A673 (cell line): ENCODE measurements around the gene COL11A2. TPM values are rescaled to one million over a fixed set of nuclear protein-coding genes. Genes with fewer than 3 reads are reported as not detected.
A peak's percentile ranks its signal among the peaks of the same experiment; 100 is the strongest.

Source experiments
- BruUV-seq: library from RNA; stranded (reverse); fragments of 400-500 nt; replicated peaks from 2 replicates; lab custom pipeline; 2021; lab: Mats Ljungman, UMichigan
- CTCF ChIA-PET: fragments of 300-600 bp; sonication (Branson Sonifier 250); formaldehyde crosslinking; loops from one replicate; lab custom pipeline; 2022; ENCODE audit warnings: antibody characterized with exemption; lab: Charles Lee
- POLR2A ChIA-PET: fragments of 300-600 bp; sonication (Branson Sonifier 250); formaldehyde crosslinking; loops from one replicate; lab custom pipeline; 2022; ENCODE audit warnings: antibody characterized with exemption; ENCODE audit not compliant: low non-redundant PET; lab: Charles Lee
- DNase-seq: peaks from one replicate; pipeline ENCODE4 v3.0.0-alpha.2; 2015; ENCODE audit warnings: low spot score
- H3K27ac ChIP-seq: fragments of 200-600 bp; sonication (generic); 2 replicates; pipeline ENCODE4 v1.5.1; 2016; ENCODE audit warnings: mixed run types, low read depth, mild to moderate bottlenecking, mixed read lengths, antibody characterized with exemption, low read length; ENCODE audit not compliant: poor library complexity, severe bottlenecking
- H3K27me3 ChIP-seq: fragments of 200-600 bp; sonication (generic); replicated peaks from 2 replicates; pipeline ENCODE4 v1.6.1; 2017; ENCODE audit warnings: mixed run types, low read depth, mild to moderate bottlenecking, mixed read lengths, antibody characterized with exemption, low read length; ENCODE audit not compliant: insufficient read depth, poor library complexity
- H3K36me3 ChIP-seq: fragments of 200-600 bp; sonication (generic); 2 replicates; pipeline ENCODE4 v1.6.1; 2016; ENCODE audit warnings: mixed run types, mild to moderate bottlenecking, mixed read lengths, antibody characterized with exemption, low read length; ENCODE audit not compliant: insufficient read depth, poor library complexity, severe bottlenecking
- H3K4me1 ChIP-seq: fragments of 200-600 bp; sonication (generic); 2 replicates; pipeline ENCODE4 v1.6.1; 2017; ENCODE audit warnings: mixed run types, mild to moderate bottlenecking, mixed read lengths, antibody characterized with exemption, low read length; ENCODE audit not compliant: insufficient read depth, poor library complexity, severe bottlenecking
- H3K4me3 ChIP-seq: fragments of 200-600 bp; sonication (generic); 2 replicates; pipeline ENCODE4 v1.5.1; 2016; ENCODE audit warnings: low read depth, mixed run types, mild to moderate bottlenecking, mixed read lengths, low read length; ENCODE audit not compliant: poor library complexity, severe bottlenecking
- H3K9me3 ChIP-seq: fragments of 200-600 bp; sonication (generic); 2 replicates; pipeline ENCODE4 v1.6.1; 2016; ENCODE audit warnings: mixed run types, low read depth, mild to moderate bottlenecking, mixed read lengths, antibody characterized with exemption, low read length; ENCODE audit not compliant: poor library complexity, severe bottlenecking
- CTCF ChIP-seq: fragments of 300-800, 200-600 bp; sonication (generic); conservative IDR thresholded peaks from 2 replicates; pipeline ENCODE4 v1.5.1; 2017; ENCODE audit warnings: low read depth, mild to moderate bottlenecking, antibody characterized with exemption, low read length, moderate library complexity, mixed read lengths
- EZH2 ChIP-seq: fragments of 200-600 bp; sonication (generic); IDR thresholded peaks from 2 replicates; pipeline ENCODE4 v1.6.1; 2017; ENCODE audit warnings: borderline replicate concordance, low read depth, mild to moderate bottlenecking, mixed read lengths, antibody characterized with exemption, low read length; ENCODE audit not compliant: poor library complexity, severe bottlenecking
- intact Hi-C: fragments of 100-400 bp; cut with micrococcal nuclease; formaldehyde crosslinking; loops from one replicate; pipeline ENCODE4 v1.10.0; 2022; ENCODE audit not compliant: unreplicated experiment
- total RNA-seq: library from RNA; stranded (reverse); gene quantifications from 2 replicates; pipeline ENCODE4 v1.2.3, GENCODE V29; 2021

Gene COL11A2
- total RNA-seq, 1 experiment from 2014 or later: 1.6 TPM

GRCh38 chr6:33126101-33126714 lies 66.1 kb downstream of the COL11A2 start:
- Histone ChIP-seq H3K36me3 (no peaks in the 10 kb centered on the region), H3K4me3 (no peak overlapping the region), H3K27ac (no peak overlapping the region), H3K9me3 (peaks cover 16% of the 10 kb centered on the region), H3K4me1 (no peaks in the 10 kb centered on the region), H3K27me3 (no peaks in the 10 kb centered on the region)
- BruUV-seq: no TSS peak
- peak; percentile 49 for DNase-seq
- intact Hi-C loops: no loop called here
- CTCF ChIA-PET: interaction anchor here (0.5 to 1.4 kb wide), 4 partner anchors 9 to 122 kb away, joined by 3 to 5 read pairs (median 4); no protein-coding TSS in a partner anchor
- TF ChIP-seq CTCF: peak; percentile 84
- TF ChIP-seq EZH2: no peak
- POLR2A ChIA-PET: no interaction called here

DNA sequence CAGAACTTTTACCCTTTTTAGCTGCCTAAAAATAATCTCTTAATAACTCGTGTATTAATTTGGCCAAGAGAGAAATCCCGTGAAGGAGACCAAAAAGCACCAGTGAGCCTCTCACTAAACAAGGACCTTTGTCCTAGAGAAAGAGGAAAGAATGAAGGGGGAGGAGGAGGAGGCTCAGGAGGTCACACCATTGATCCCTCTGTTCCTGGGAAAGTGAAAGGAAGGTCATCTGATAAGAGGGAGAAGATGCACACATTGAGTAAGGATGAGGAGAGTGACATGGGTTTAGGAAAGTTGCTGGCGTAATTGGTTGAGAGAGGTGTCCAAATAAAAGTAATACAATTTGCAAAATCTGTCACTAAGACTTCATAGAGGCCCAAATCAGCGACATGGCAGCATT lies 67.3 kb downstream of the COL11A2 start:
- POLR2A ChIA-PET: no interaction called here
- no peaks in the 10 kb centered on the region for H3K4me1 ChIP-seq
- intact Hi-C loops: no loop called here
- no peak overlapping the region for H3K27ac ChIP-seq
- H3K36me3 ChIP-seq: no peaks in the 10 kb centered on the region
- peaks cover 16% of the 10 kb centered on the region for H3K9me3 ChIP-seq
- CTCF ChIA-PET: no interaction called here
- DNase-seq: no peak
- BruUV-seq: no TSS peak
- no peak for TF ChIP-seq EZH2
- no peak for TF ChIP-seq CTCF
- H3K4me3 ChIP-seq: no peak overlapping the region
- no peaks in the 10 kb centered on the region for H3K27me3 ChIP-seq

DNA sequence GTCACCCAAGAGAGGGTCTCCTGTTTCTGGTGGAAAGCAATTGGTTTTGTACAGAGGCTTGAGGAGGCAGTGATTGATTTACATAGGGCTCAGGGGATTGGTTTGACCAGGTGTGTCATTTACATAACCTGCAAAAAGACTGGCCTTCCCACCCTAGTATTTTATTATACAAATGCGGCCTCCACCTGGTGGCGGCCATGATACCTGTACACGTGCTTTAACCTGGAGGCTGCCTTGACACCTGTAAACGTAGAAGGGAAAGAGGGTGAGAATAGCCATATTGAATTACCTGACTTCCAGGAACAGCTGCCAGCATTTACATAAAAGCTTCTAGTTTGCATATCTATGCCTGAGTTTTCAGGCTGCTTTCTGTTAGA lies 67.8 kb downstream of the COL11A2 start:
- Histone ChIP-seq H3K27me3 (no peaks in the 10 kb centered on the region), H3K4me3 (no peak overlapping the region), H3K4me1 (no peaks in the 10 kb centered on the region), H3K36me3 (no peaks in the 10 kb centered on the region), H3K27ac (no peak overlapping the region), H3K9me3 (peaks cover 16% of the 10 kb centered on the region)
- POLR2A ChIA-PET: no interaction called here
- CTCF ChIA-PET: no interaction called here
- TF ChIP-seq CTCF (no peak), EZH2 (no peak)
- intact Hi-C loops: no loop called here
- BruUV-seq: no TSS peak
- no peak for DNase-seq
